Measurements from ENCODE around the gene RELA. TPM values are rescaled to one million over a fixed set of nuclear protein-coding genes. Genes with fewer than 3 reads are reported as not detected.

RELA gene
- total and polyA plus RNA-seq, 2 donors (not counting 3 experiments of a cell fraction or from before 2014, with no cell fraction given) = 78.7 to 105 TPM

- Histone ChIP-seq H4K20me1 (replicated peaks; ENCODE audit: control insufficient read depth, extremely low read depth, insufficient read depth, low read length) (no peaks in the 10 kb centered on the region), H3K4me2 (ENCODE audit: insufficient read depth, low read length) (no peak overlapping the region), H3K9ac (replicated peaks; ENCODE audit: extremely low read depth, insufficient read depth, low read length) (no peak overlapping the region), H3K9me3 (replicated peaks; ENCODE audit: control insufficient read depth, insufficient read depth, low read length) (no peaks in the 10 kb centered on the region), H3K36me3 (ENCODE audit: control insufficient read depth in 2 of 2, extremely low read depth in 1 of 2, insufficient read depth in 2 of 2, low read length in 2 of 2) (peaks cover 6 to 39% of the 10 kb centered on the region in 2 experiments), H3K4me3 (replicated peaks in 1 of 3; ENCODE audit: insufficient read depth in 1 of 3, low read depth in 1 of 3, low read length in 3 of 3) (no peak overlapping the region), H3K9me1 (replicated peaks; ENCODE audit: control insufficient read depth, extremely low read depth, insufficient read depth, low read length) (no peaks in the 10 kb centered on the region), H3K79me2 (ENCODE audit: control insufficient read depth, insufficient read depth, low read length) (peaks cover 8% of the 10 kb centered on the region), H3K4me1 (ENCODE audit: control insufficient read depth, extremely low read depth, insufficient read depth, low read length) (peaks cover 19% of the 10 kb centered on the region), H2AFZ (ENCODE audit: low read depth, low read length) (no peak overlapping the region), H3K27me3 (ENCODE audit: control insufficient read depth in 2 of 2, insufficient read depth in 2 of 2, low read length in 2 of 2) (no peaks in the 10 kb centered on the region), H3K27ac (ENCODE audit: insufficient read depth, low read depth, low read length) (no peak overlapping the region)
- intact Hi-C loops (cut with micrococcal nuclease) (loop anchor here (5.0 kb wide), 1 partner anchor 352 kb away; no protein-coding TSS in a partner anchor), dilution Hi-C loops (cut with MboI; ENCODE audit: extremely low pct_ligation_motif_present, low sequenced_read_pairs) (no loop called here)
- DNase-seq (ENCODE audit: low read depth, low spot score) (no peak), FAIRE-seq (no peak)
- ChIA-PET POLR2A (no interaction called here), CTCF (no interaction called here)
- TF ChIP-seq EZH2 (IDR thresholded peaks at IDR 0.05; ENCODE audit: borderline replicate concordance, low read depth, low read length, severe bottlenecking) (no peak), MYC (IDR thresholded peaks at IDR 0.05; ENCODE audit: low read depth, low read length) (no peak), MAX (IDR thresholded peaks at IDR 0.05; ENCODE audit: insufficient read depth, insufficient read length) (no peak), POLR2A (IDR thresholded peaks at IDR 0.05; ENCODE audit: low read depth, low read length) (no peak), FOS (IDR thresholded peaks at IDR 0.05; ENCODE audit: borderline replicate concordance, insufficient read depth, low read length) (no peak), POLR2AphosphoS5 (IDR thresholded peaks at IDR 0.05; ENCODE audit: insufficient read depth, low read depth, low read length) (no peak), GATA2 (IDR thresholded peaks at IDR 0.05; ENCODE audit: insufficient read depth, insufficient read length, low read depth, low read length) (no peak), JUN (IDR thresholded peaks at IDR 0.05; ENCODE audit: borderline replicate concordance, insufficient read depth, insufficient read length, low read depth) (no peak)
- TF ChIP-seq, protein P1, sequence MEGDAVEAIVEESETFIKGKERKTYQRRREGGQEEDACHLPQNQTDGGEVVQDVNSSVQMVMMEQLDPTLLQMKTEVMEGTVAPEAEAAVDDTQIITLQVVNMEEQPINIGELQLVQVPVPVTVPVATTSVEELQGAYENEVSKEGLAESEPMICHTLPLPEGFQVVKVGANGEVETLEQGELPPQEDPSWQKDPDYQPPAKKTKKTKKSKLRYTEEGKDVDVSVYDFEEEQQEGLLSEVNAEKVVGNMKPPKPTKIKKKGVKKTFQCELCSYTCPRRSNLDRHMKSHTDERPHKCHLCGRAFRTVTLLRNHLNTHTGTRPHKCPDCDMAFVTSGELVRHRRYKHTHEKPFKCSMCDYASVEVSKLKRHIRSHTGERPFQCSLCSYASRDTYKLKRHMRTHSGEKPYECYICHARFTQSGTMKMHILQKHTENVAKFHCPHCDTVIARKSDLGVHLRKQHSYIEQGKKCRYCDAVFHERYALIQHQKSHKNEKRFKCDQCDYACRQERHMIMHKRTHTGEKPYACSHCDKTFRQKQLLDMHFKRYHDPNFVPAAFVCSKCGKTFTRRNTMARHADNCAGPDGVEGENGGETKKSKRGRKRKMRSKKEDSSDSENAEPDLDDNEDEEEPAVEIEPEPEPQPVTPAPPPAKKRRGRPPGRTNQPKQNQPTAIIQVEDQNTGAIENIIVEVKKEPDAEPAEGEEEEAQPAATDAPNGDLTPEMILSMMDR (IDR thresholded peaks at IDR 0.05; ENCODE audit: extremely low read depth in 1 of 2, insufficient read depth in 1 of 2, low read depth in 1 of 2, low read length in 2 of 2) = no peak
- BruUV-seq (replicated peaks) = no TSS peak
These were observed 27.6 kb downstream of the RELA start for GRCh38 chr11:65634905-65635731.

Data from endothelial cell of umbilical vein (primary cell).